Smooth muscle cell (in vitro differentiated cells): Measurements from ENCODE around the gene SINHCAF. TPM values are rescaled to one million over a fixed set of nuclear protein-coding genes. Genes with fewer than 3 reads are reported as not detected.

ENCODE experiments used
- DNase-seq: peaks from one replicate; lab custom pipeline; 2025; ENCODE audit not compliant: unreplicated experiment; lab: John Stamatoyannopoulos, UW
- H2AFZ ChIP-seq: fragments of 200-600 bp; sonication (generic); 2 replicates; pipeline ENCODE4 v1.6.0; 2016; ENCODE audit warnings: antibody characterized with exemption, low read depth, mild to moderate bottlenecking
- H3F3A ChIP-seq: fragments of 200-600 bp; sonication (generic); 2 replicates; pipeline ENCODE4 v1.6.0; 2017; ENCODE audit warnings: antibody characterized with exemption, low read depth
- H3K27ac ChIP-seq: fragments of 200-600 bp; sonication (generic); 2 replicates; pipeline ENCODE4 v1.5.1; 2016; ENCODE audit warnings: low read depth, mild to moderate bottlenecking
- H3K27me3 ChIP-seq: fragments of 200-600 bp; sonication (generic); 2 replicates; pipeline ENCODE4 v1.6.1; 2016; ENCODE audit warnings: low read depth, mild to moderate bottlenecking
- H3K36me3 ChIP-seq: fragments of 200-600 bp; sonication (generic); 2 replicates; pipeline ENCODE4 v1.5.1; 2016; ENCODE audit warnings: low read depth
- H3K4me1 ChIP-seq: fragments of 200-600 bp; sonication (generic); 2 replicates; pipeline ENCODE4 v1.5.1; 2016; ENCODE audit warnings: low read depth
- H3K4me2 ChIP-seq: fragments of 200-600 bp; sonication (generic); 2 replicates; pipeline ENCODE4 v1.6.0; 2016; ENCODE audit warnings: mild to moderate bottlenecking
- H3K4me3 ChIP-seq: fragments of 200-600 bp; sonication (generic); 2 replicates; pipeline ENCODE4 v1.5.1; 2016; ENCODE audit warnings: mild to moderate bottlenecking
- H3K79me2 ChIP-seq: fragments of 200-600 bp; sonication (generic); 2 replicates; pipeline ENCODE4 v1.6.0; 2016; ENCODE audit warnings: low read depth, mild to moderate bottlenecking
- H3K9ac ChIP-seq: fragments of 200-600 bp; sonication (generic); 2 replicates; pipeline ENCODE4 v1.6.0; 2016; ENCODE audit warnings: low read depth
- H3K9me3 ChIP-seq: fragments of 200-600 bp; sonication (generic); replicated peaks from 2 replicates; pipeline ENCODE4 v1.5.1; 2016; ENCODE audit warnings: low read depth
- H4K20me1 ChIP-seq: fragments of 200-600 bp; sonication (generic); 2 replicates; pipeline ENCODE4 v1.6.0; 2016; ENCODE audit warnings: low read depth
- CTCF ChIP-seq: fragments of 200-600 bp; sonication (generic); IDR thresholded peaks from 2 replicates; pipeline ENCODE4 v1.5.1; 2017; ENCODE audit warnings: borderline replicate concordance, mild to moderate bottlenecking, antibody characterized with exemption; ENCODE audit not compliant: insufficient read depth, poor library complexity, severe bottlenecking
- WGBS: methylation state at CpG from one replicate; pipeline ENCODE4 v1.1.7; 2016; ENCODE audit warnings: low lambda C conversion rate; 5-methylcytosine and 5-hydroxymethylcytosine counted together
- polyA plus RNA-seq: library from polyadenylated mRNA; unstranded; fragments of >200 nt; fragmentation: Nextera tagmentation; extraction: Ambion mirVana; gene quantifications from 2 replicates; pipeline ENCODE4 v1.2.1, GENCODE V29; 2016
- total RNA-seq: library from RNA; depleted of rRNA; stranded (reverse); fragments of >200 nt; gene quantifications from 2 replicates; pipeline ENCODE4 v1.2.3, GENCODE V29; 2014

Gene SINHCAF
- total and polyA plus RNA-seq, 2 experiments from 2014 or later: 41.6 to 101 TPM

DNA sequence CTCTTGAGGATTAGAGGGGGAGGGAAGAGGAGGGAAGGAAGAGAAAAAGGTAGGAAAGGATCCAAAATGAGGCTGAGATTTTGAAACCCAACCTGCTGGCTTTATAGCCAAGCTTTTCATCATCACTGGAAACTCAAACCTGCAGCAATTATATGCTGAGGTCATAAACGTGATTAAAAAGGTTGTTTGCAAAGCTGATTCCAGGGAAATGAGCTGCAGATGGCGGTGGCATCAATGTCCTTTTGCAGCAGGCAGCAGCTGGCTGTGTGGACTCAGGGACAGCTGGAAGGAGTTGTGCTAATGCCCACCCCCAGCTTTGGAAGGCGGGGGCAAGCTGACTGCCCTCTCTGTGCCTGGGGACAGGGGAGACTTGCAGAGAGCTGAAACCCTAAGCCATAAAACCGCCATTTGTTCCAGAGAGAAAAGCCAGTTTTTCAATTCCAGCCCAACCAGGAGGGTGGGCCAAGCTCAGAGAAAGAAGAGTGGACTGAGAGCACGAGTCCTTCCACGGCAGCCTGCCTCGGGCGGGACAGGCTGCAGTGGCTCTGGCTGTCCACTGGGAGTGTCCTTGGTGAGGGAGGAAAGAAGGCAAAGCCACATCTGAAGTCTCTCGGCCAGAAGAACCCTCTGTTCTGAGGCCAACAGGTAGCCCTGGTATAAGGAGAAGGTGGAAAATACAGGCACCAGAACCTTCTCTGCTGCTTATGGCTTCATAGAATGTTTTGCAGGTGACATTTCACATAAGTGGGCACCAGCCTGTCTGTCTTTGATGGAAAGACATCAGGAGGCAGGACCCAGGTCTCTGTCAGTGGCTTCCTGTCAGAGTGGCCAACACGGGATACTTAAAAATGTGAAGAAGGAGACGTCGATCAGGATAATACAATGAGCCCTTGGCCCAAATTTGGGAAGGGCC lies 90.7 kb downstream of the SINHCAF start:
- peak; percentile 43 for TF ChIP-seq CTCF
- Histone ChIP-seq H2AFZ (peak overlapping the region; percentile 3), H3K27ac (no peak overlapping the region), H3F3A (no peaks in the 10 kb centered on the region), H3K36me3 (no peaks in the 10 kb centered on the region), H3K27me3 (no peaks in the 10 kb centered on the region), H3K4me1 (no peaks in the 10 kb centered on the region), H3K9me3 (no peaks in the 10 kb centered on the region), H4K20me1 (no peaks in the 10 kb centered on the region), H3K9ac (no peak overlapping the region), H3K4me2 (peak overlapping the region; percentile 35), H3K79me2 (no peaks in the 10 kb centered on the region), H3K4me3 (no peak overlapping the region)
- WGBS: 42% methylated on average over 12 of the region's 12 CpGs
- no peak for DNase-seq

DNA sequence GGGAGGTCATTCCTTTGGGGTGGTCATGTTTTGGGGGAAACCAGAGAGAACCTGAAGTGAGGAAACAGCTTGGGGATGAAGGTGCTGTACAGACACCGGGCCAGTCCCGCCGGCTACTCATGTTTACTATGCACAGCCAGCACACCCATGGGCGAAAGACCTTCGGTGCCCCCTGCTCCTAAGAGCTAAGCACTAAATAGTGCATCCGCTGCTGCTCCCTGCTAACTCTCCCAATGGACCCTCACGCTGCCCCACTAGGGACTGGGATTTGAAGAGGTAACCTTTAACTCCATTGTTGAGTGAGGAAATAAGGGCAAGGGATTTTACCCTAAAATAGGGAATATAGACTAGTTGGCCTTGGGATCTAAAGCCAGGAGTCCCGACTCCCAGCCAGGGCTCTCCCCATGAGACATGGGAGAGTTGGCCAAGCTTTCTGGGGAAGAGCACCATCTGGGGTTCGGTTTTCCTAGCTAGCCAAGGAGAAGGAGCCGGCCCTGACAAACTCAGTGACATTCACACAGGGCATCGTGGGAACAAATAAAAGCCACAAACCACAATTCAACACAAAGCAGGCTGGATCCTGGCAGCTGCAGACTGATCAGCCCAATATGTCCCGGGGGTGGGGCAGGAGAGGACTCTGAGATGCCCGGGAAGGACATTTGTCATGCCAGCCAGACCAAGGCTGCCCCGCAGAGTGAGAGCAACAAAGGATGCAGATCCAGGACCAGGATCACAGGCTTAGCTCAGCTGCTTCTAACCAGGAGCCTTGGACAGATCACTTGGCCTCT lies 91.7 kb downstream of the SINHCAF start:
- Histone ChIP-seq H2AFZ (no peak overlapping the region), H3K27ac (no peak overlapping the region), H3K4me3 (no peak overlapping the region), H3K36me3 (no peaks in the 10 kb centered on the region), H4K20me1 (no peaks in the 10 kb centered on the region), H3K4me1 (no peaks in the 10 kb centered on the region), H3F3A (no peaks in the 10 kb centered on the region), H3K4me2 (no peak overlapping the region), H3K79me2 (no peaks in the 10 kb centered on the region), H3K9ac (no peak overlapping the region), H3K27me3 (no peaks in the 10 kb centered on the region), H3K9me3 (no peaks in the 10 kb centered on the region)
- WGBS: 82% methylated on average over 14 of the region's 14 CpGs
- no peak for TF ChIP-seq CTCF
- no peak for DNase-seq

DNA sequence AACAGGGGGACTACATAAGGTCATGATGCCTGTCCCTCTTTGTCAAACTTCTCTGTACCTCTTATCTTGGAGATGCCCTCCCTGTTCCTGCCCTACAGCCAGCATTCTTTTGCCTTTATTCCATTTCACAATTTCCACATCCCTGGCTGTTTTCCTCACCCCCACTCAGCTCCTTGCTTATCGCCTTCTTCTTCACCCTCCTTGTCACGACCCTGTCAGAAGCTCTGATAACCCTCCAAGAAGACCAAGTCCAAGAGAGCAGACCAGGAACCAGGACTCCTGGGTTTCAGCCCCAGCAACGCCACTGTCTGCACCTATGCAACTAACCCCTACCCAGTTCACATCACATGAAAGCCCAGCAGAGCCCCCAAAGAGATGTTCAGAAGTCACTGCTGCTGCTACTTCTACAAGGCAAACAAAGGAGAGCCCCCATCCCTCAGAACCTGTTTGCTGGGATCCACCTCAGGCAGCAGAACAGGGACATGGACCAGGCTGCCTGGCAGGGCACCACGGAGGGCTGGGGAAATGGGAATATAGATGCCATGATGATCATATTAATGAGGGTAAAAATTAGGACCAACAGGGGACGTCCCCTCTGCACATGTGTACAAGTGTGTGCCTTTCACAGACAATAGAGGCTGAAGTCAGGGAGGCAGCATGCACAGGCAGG lies 92.8 kb downstream of the SINHCAF start:
- H3K27me3 ChIP-seq: no peaks in the 10 kb centered on the region
- H3K27ac ChIP-seq: no peak overlapping the region
- no peaks in the 10 kb centered on the region for H3F3A ChIP-seq
- H4K20me1 ChIP-seq: no peaks in the 10 kb centered on the region
- no peak overlapping the region for H3K9ac ChIP-seq
- 82% methylated on average over 5 of the region's 5 CpGs for WGBS
- H3K4me2 ChIP-seq: no peak overlapping the region
- H3K4me1 ChIP-seq: no peaks in the 10 kb centered on the region
- H3K4me3 ChIP-seq: no peak overlapping the region
- no peaks in the 10 kb centered on the region for H3K9me3 ChIP-seq
- H3K79me2 ChIP-seq: no peaks in the 10 kb centered on the region
- DNase-seq: no peak
- no peak for TF ChIP-seq CTCF
- H2AFZ ChIP-seq: no peak overlapping the region
- no peaks in the 10 kb centered on the region for H3K36me3 ChIP-seq
